Measurements from ENCODE around the gene NOSTRIN. TPM values are rescaled to one million over a fixed set of nuclear protein-coding genes. Genes with fewer than 3 reads are reported as not detected.

The NOSTRIN gene
- total and polyA plus RNA-seq, 2 of the 8 experiments (the other 6 are each of a cell fraction or from before 2014, with no cell fraction given), result not detected

- TF ChIP-seq CHD7 (IDR thresholded peaks at IDR 0.05; ENCODE audit: insufficient replicate concordance, low read length) (no peak), KDM5A (IDR thresholded peaks at IDR 0.05; ENCODE audit: low read length) (no peak), USF2 (IDR thresholded peaks at IDR 0.05; ENCODE audit: low read length) (no peak), MAX (IDR thresholded peaks at IDR 0.05) (no peak), POLR2AphosphoS5 (IDR thresholded peaks at IDR 0.05; ENCODE audit: low read depth, low read length) (no peak), KDM4A (IDR thresholded peaks at IDR 0.05; ENCODE audit: low read depth, low read length, severe bottlenecking) (no peak), EGR1 (IDR thresholded peaks at IDR 0.05; ENCODE audit: borderline replicate concordance, low read depth, low read length) (no peak)
These were observed 21.8 kb upstream of the NOSTRIN start (continued) for GRCh38 chr2:168780669-168781071.

Measured in H1 (cell line).